GM23338 (cell line): ENCODE data around the gene MTHFS. TPM values are rescaled to one million over a fixed set of nuclear protein-coding genes. Genes with fewer than 3 reads are reported as not detected.

Experiments
- ATAC-seq: fragments of 200-7000 bp; cut with Tn5 transposase; 3 replicates; pipeline ENCODE4 v1.9.1; 2020
- DNase-seq: peaks from one replicate; pipeline ENCODE4 v3.0.0-alpha.2; 2015; ENCODE audit warnings: low spot score
- H2AFZ ChIP-seq: fragments of 200-600 bp; sonication (generic); 2 replicates; pipeline ENCODE4 v1.8.0; 2016; ENCODE audit warnings: antibody characterized with exemption, mild to moderate bottlenecking, moderate library complexity
- H3F3A ChIP-seq: fragments of 200-600 bp; sonication (generic); replicated peaks from 2 replicates; pipeline ENCODE4 v1.8.0; 2017; ENCODE audit warnings: antibody characterized with exemption, mixed run types, low read depth
- H3K27ac ChIP-seq: fragments of 200-600 bp; sonication (generic); 2 replicates; pipeline ENCODE4 v1.6.1; 2016; ENCODE audit warnings: low read depth
- H3K27me3 ChIP-seq: fragments of 200-600 bp; sonication (generic); 2 replicates; pipeline ENCODE4 v1.8.0; 2016; ENCODE audit warnings: mild to moderate bottlenecking, mixed run types, moderate library complexity; ENCODE audit not compliant: insufficient read depth
- H3K36me3 ChIP-seq: fragments of 200-600 bp; sonication (generic); 2 replicates; pipeline ENCODE4 v1.8.0; 2016; ENCODE audit warnings: mild to moderate bottlenecking; ENCODE audit not compliant: insufficient read depth
- H3K4me1 ChIP-seq: fragments of 200-600 bp; sonication (generic); 2 replicates; pipeline ENCODE4 v1.8.0; 2016; ENCODE audit warnings: mild to moderate bottlenecking, moderate library complexity; ENCODE audit not compliant: insufficient read depth
- H3K4me2 ChIP-seq: fragments of 200-600 bp; sonication (generic); 2 replicates; pipeline ENCODE4 v1.7.1; 2017; ENCODE audit warnings: mixed run types
- H3K4me3 ChIP-seq: fragments of 200-600 bp; sonication (generic); 2 replicates; pipeline ENCODE4 v1.6.1; 2016; ENCODE audit warnings: mixed run types
- H3K79me2 ChIP-seq: fragments of 200-600 bp; sonication (generic); replicated peaks from 2 replicates; pipeline ENCODE4 v1.8.0; 2017; ENCODE audit warnings: mild to moderate bottlenecking; ENCODE audit not compliant: insufficient read depth
- H3K9me2 ChIP-seq: fragments of 200-600 bp; sonication (generic); 2 replicates; pipeline ENCODE4 v1.8.0; 2017; ENCODE audit not compliant: insufficient read depth
- H4K20me1 ChIP-seq: fragments of 200-600 bp; sonication (generic); replicated peaks from 2 replicates; pipeline ENCODE4 v1.8.0; 2017; ENCODE audit warnings: mild to moderate bottlenecking; ENCODE audit not compliant: insufficient read depth
- H3K27ac Mint-ChIP-seq: 2 replicates; pipeline ENCODE4 v1.8.0; 2020; ENCODE audit warnings: inconsistent platforms, mild to moderate bottlenecking, moderate library complexity, mixed read lengths
- H3K27me3 Mint-ChIP-seq: 3 replicates; pipeline ENCODE4 v1.8.0; 2022; ENCODE audit warnings: low read depth, mild to moderate bottlenecking, moderate library complexity, mixed read lengths, inconsistent platforms; ENCODE audit not compliant: insufficient read depth, poor library complexity
- H3K36me3 Mint-ChIP-seq: 3 replicates; pipeline ENCODE4 v1.8.0; 2021; ENCODE audit warnings: low read depth, mild to moderate bottlenecking, inconsistent platforms, moderate library complexity, mixed read lengths
- H3K4me1 Mint-ChIP-seq: 3 replicates; pipeline ENCODE4 v1.8.0; 2020; ENCODE audit warnings: mild to moderate bottlenecking, inconsistent platforms, mixed read lengths
- H3K4me3 Mint-ChIP-seq: 3 replicates; pipeline ENCODE4 v1.8.0; 2021; ENCODE audit warnings: moderate library complexity, mild to moderate bottlenecking, inconsistent platforms, mixed read lengths
- H3K9me3 Mint-ChIP-seq: 3 replicates; pipeline ENCODE4 v1.8.0; 2020; ENCODE audit warnings: moderate library complexity, mild to moderate bottlenecking, inconsistent platforms, mixed read lengths
- CREB1 ChIP-seq: fragments of 250-450 bp; sonication (Bioruptor Pico); IDR thresholded peaks from 2 replicates; pipeline ENCODE4 v1.5.0; 2020; ENCODE audit warnings: low read depth, mild to moderate bottlenecking, moderate library complexity
- ETS1 ChIP-seq: IDR thresholded peaks from 2 replicates; pipeline ENCODE4 v1.6.1; 2016; ENCODE audit warnings: antibody characterized with exemption
- JUNB ChIP-seq: IDR thresholded peaks from one replicate; pipeline ENCODE4 v1.6.1; 2016; ENCODE audit warnings: antibody characterized with exemption; ENCODE audit not compliant: unreplicated experiment
- POLR2AphosphoS5 ChIP-seq: IDR thresholded peaks from 2 replicates; pipeline ENCODE4 v1.6.1; 2016; ENCODE audit warnings: antibody characterized with exemption, low read depth
- ZNF331 ChIP-seq: fragments of 250-450 bp; sonication (Bioruptor Pico); IDR thresholded peaks from 2 replicates; pipeline ENCODE4 v1.5.0; 2020; ENCODE audit warnings: low read depth, mild to moderate bottlenecking, moderate library complexity
- ZNF462 ChIP-seq: fragments of 250-450 bp; sonication (Bioruptor Pico); IDR thresholded peaks from 2 replicates; pipeline ENCODE4 v1.5.0; 2020; ENCODE audit warnings: mild to moderate bottlenecking, moderate library complexity
- polyA plus RNA-seq: library from polyadenylated mRNA; unstranded; fragments of >200 nt; fragmentation: Nextera tagmentation; extraction: Ambion mirVana; gene quantifications from 2 replicates; pipeline ENCODE4 v1.2.1, GENCODE V29; 2016
- total RNA-seq: library from RNA; depleted of rRNA; stranded (reverse); fragments of >200 nt; shearing (Covaris generic); gene quantifications from 2 replicates; pipeline ENCODE4 v1.2.3, GENCODE V29; 2014

MTHFS gene
- total and polyA plus RNA-seq, 2 experiments from 2014 or later, result 33.2 to 62.0 TPM

DNA sequence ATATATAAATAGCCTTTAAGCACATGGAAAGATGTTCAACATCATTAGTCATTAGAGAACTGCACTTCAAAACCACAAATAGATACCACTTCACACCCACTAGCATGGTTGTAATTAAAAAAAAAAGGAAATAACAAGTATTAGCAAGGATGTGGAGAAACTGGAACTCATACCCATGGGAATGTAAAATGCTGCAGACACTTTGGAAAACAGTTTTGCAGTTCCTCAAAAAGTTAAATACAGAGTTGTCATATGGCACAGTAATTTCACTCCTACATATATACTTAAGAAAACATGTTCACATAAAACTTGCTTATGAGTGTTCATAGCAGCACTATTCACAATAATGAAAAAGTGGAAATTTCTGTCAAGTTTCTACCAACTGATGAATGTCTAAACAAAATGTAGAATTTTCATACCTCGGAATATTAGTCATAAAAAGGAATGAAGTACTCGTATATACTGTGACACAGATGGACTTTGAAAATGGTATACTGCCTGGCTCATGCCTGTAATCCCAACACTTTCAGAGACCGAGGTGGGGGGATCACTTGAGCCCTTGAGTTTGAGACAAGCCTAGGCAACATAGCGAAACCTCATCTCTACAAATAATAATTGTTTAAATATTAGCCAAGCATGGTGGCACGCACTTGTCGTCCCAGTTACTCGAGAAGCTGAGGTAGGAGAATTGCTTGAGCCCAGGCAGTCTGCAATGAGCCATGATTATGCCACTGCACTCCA is 46.1 kb upstream of the MTHFS start (continued):
- TF ChIP-seq ZNF462 (no peak), ZNF331 (CRISPR knock-in tag) (no peak), CREB1 (CRISPR knock-in tag) (no peak), JUNB (no peak), ETS1 (no peak)

DNA sequence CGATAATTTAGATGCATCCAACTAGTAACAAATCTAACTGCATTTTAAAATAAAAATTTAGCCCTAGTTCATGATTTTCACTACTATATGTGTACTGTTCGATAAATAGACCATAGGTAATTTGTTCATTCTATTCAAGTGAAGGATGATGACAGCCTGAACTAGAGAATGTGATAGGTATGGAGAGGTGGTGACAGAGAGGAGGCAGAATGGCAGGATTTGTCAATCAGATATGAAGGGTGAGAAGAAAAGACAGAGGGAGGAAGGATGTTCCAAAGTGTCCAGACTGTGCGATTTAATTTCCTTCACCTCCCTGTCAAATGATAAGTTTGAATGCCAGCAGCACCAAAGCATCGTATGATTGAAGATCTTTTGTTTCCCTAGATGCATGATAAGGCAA is 42.6 kb upstream of the MTHFS start:
- Histone ChIP-seq H3K27ac (no peak overlapping the region), H3K79me2 (no peaks in the 10 kb centered on the region), H3F3A (no peaks in the 10 kb centered on the region), H3K36me3 (no peaks in the 10 kb centered on the region), H4K20me1 (no peaks in the 10 kb centered on the region), H3K4me2 (no peak overlapping the region), H2AFZ (no peak overlapping the region), H3K4me1 (no peaks in the 10 kb centered on the region), H3K27me3 (no peaks in the 10 kb centered on the region), H3K9me2 (no peaks in the 10 kb centered on the region), H3K4me3 (no peak overlapping the region)
- Mint-ChIP-seq H3K27me3 (peaks cover 2% of the 10 kb centered on the region), H3K9me3 (no peaks in the 10 kb centered on the region; the same call in 2 of the 3 replicates), H3K4me1 (no peaks in the 10 kb centered on the region), H3K4me3 (no peak overlapping the region), H3K36me3 (no peaks in the 10 kb centered on the region), H3K27ac (no peak overlapping the region)
- no peak for ATAC-seq
- DNase-seq, result no peak
- TF ChIP-seq ZNF462 (no peak), ZNF331 (CRISPR knock-in tag) (no peak), JUNB (no peak), POLR2AphosphoS5 (no peak)
